ENCODE results near the gene AUTS2. TPM values are rescaled to one million over a fixed set of nuclear protein-coding genes. Genes with fewer than 3 reads are reported as not detected.

The AUTS2 gene
- total and polyA plus RNA-seq, 9 of the 15 experiments (the other 6 are each of a cell fraction or from before 2014, with no cell fraction given): 0.58 TPM; not detected in 8

- H3K9ac ChIP-seq (ENCODE audit: insufficient read depth in 1 of 2, low read depth in 2 of 2, low read length in 2 of 2): no peak overlapping the region
- TF ChIP-seq SETDB1 (IDR thresholded peaks at IDR 0.05; ENCODE audit: low read length) (no peak), BRD9 (IDR thresholded peaks at IDR 0.05; ENCODE audit: low read depth, partially characterized antibody) (no peak), STAT6 (CRISPR knock-in tag; IDR thresholded peaks at IDR 0.05) (no peak), DNMT1 (IDR thresholded peaks at IDR 0.05) (no peak), ZZZ3 (IDR thresholded peaks at IDR 0.05) (no peak), AFF4 (CRISPR knock-in tag; IDR thresholded peaks at IDR 0.05) (no peak), HNRNPLL (IDR thresholded peaks at IDR 0.05; ENCODE audit: low read depth, low read length, poor library complexity, severe bottlenecking) (peak; percentile 75), MEF2D (tag; conservative IDR thresholded peaks at IDR 0.05; ENCODE audit: low read depth) (no peak)
- H3K27ac ChIP-seq (ENCODE audit: extremely low read depth, low read depth, low read length): no peak overlapping the region
- H3K4me1 ChIP-seq (replicated peaks in 1 of 2; ENCODE audit: control insufficient read depth in 2 of 2, insufficient read depth in 2 of 2, low read length in 2 of 2): no peaks in the 10 kb centered on the region
- ATAC-seq: no peak
- no peaks in the 10 kb centered on the region for H3K79me2 ChIP-seq (ENCODE audit: control insufficient read depth, insufficient read depth, low read length)
- intact Hi-C loops (cut with micrococcal nuclease) (no loop called here), in situ Hi-C loops (cut with MboI) (no loop called here)
- no peak for DNase-seq (ENCODE audit: extremely low read depth in 1 of 4, low spot score in 3 of 4)
- H3K4me3 ChIP-seq: no peak overlapping the region
- H2AFZ ChIP-seq (ENCODE audit: low read depth, low read length): no peak overlapping the region
- H3K27me3 ChIP-seq (ENCODE audit: control insufficient read depth in 2 of 2, insufficient read depth in 2 of 2, low read length in 2 of 2): no peaks in the 10 kb centered on the region
- no peak for FAIRE-seq
- no peaks in the 10 kb centered on the region for H3K36me3 ChIP-seq (ENCODE audit: control insufficient read depth, insufficient read depth, low read length)
- no peak overlapping the region for H3K4me2 ChIP-seq (ENCODE audit: insufficient read depth, low read length)
- POLR2A ChIA-PET: no interaction called here
- H3K9me1 ChIP-seq (ENCODE audit: control insufficient read depth, insufficient read depth, low read length): no peaks in the 10 kb centered on the region
- BruUV-seq (replicated peaks): no TSS peak
- CTCF ChIA-PET (ENCODE audit: low intra/inter-chr PET ratio): no interaction called here
- H3K9me3 ChIP-seq (replicated peaks; ENCODE audit: control insufficient read depth, insufficient read depth, low read depth, low read length): no peaks in the 10 kb centered on the region
- 2% methylated on average over 6 of the region's 6 CpGs for WGBS (ENCODE audit: insufficient coverage, low coverage, missing lambda C conversion rate)
- no peaks in the 10 kb centered on the region for H4K20me1 ChIP-seq (replicated peaks; ENCODE audit: control insufficient read depth, insufficient read depth, low read length)
Measured at GRCh38 chr7:70212281-70212680, 614.0 kb downstream of the AUTS2 start.
